GM10847 (cell line): ENCODE data around the gene GLMP.

Experiments used
- POLR2A ChIP-seq: IDR thresholded peaks from 2 replicates; pipeline ENCODE4 v1.6.1; 2011; ENCODE audit not compliant: insufficient read length; ENCODE audit errors: extremely low read depth

Gene GLMP, protein sequence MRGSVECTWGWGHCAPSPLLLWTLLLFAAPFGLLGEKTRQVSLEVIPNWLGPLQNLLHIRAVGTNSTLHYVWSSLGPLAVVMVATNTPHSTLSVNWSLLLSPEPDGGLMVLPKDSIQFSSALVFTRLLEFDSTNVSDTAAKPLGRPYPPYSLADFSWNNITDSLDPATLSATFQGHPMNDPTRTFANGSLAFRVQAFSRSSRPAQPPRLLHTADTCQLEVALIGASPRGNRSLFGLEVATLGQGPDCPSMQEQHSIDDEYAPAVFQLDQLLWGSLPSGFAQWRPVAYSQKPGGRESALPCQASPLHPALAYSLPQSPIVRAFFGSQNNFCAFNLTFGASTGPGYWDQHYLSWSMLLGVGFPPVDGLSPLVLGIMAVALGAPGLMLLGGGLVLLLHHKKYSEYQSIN

DNA sequence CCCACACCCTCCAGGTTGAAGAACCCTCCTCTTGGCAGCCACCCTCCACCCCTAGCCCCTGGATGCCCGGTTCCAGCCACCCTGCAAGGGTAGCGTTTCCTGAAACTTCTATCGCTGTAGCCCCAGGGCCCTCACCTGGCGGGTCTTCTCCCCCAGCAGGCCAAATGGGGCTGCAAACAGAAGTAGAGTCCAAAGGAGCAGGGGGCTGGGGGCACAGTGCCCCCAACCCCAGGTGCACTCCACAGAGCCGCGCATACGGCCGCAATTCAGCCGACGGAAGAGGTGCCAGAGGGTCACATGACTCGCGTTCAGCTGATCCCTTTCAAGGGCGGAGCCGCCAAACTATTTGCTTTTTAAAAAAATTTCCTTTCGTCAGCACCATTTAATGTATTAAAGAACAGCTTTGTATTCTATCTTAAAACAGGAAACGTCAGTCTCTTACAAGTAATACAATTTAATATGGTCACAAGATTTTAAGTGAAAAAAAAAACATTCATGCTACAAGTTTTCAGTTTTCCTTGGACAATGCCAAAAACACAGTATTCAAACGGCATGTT is at the start of gene GLMP:
Gene GLMP (minus strand): TSS at position 289 of the 557 bp plus-strand sequence. CDS start 34 bp downstream, at position 255.
- peak; percentile 39 for TF ChIP-seq POLR2A

DNA sequence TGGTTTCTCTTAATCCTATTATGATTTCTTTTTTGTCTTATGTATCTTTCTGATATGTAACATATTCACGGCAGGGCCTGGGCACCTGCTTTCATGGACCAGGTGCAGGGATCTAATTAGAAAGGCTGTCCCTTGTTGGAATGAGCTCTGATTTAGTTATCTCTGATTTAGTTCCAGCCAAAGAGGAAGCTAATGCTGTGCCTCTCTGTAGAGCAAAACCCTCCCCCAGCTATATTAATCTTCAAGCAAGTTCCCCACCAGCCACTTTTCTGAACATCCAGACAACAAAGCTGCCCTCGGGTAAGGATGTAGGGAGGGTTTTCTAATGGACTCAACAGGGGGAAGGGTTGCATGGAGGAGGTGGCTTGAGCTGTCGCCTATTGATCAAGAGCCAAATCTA is 48.9 kb upstream of the GLMP start:
- TF ChIP-seq POLR2A = no peak

DNA sequence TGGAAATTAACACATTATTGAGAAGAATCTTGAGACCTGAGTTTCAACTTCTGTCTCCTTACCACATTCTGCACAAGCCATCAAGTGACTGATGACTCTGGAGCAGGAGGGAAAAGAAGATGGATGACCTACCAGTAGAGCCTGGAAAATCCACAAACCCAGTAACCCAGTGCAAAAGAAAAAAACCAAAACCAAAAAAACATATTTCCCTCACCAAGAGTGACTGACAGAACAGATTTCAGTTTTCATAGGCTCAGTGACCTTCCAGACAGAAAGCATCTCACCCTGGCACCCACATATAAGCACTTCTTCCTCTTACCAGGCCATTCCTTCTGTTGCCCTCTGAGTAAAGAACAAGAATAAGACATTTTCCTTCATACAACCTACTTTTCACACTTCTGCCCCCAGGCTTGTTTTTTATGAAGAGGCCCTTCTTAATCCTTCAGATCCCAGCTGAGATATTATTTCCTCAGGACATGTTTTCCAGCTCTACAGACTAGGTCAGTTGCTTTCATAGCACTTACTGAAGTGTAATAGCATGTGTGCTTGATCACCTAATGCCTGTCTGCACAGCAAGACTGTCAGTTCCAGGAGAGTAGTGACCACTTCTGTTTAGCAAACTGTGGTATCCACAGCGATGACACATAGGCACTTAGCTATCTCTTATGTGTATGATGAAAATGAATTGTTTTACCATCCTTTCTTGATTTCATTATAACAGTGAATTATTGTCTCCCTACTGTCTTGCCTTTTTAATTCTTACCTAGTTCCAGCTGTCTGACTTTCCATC is 46.9 kb upstream of the GLMP start:
- TF ChIP-seq POLR2A = no peak

DNA sequence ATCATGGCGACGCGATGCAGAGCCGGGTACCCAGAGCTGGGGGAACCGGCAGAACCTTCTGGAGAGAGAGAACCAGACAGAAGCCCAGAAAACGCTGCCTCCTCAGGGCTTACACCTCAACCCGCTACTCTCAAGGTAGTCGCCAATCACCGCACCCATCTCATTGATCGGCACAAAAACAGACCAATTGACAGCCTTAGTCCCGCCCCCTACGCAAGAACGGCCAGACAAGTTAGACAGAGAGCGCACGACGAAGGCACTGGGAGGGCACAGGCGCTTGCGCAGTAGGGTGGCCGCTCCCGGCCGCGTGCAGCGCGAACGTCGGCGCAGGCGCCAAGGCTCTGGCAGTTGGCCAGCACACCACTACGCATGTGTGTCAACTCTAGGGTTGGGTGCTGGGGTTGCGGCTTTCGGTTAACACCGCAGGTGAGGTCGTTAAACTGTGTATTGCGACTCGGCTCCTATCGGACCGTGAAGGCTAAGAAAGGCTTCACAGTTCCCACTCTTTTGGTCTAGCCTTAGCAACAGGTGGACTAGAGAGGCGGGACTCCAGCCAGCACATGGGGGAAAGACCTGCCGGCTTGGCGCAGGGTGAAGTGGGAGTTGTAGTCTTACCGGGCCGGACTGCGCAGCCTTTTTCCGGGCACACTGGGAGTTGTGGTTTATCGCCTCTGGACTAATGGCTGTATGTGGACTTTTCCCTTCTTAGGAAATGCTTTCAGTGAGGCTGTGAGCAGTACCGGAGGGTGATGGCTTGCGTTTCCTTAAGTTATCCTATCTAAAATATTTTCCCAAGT is 42.9 kb upstream of the GLMP start, which contains the start of the genes CCT3 and TSACC:
Gene CCT3 (minus strand): TSS at position 113 of the 797 bp plus-strand sequence. CDS start 108 bp downstream, at position 5.
Gene TSACC (plus strand): TSS at position 347 of the 797 bp plus-strand sequence. CDS start 1,232 bp downstream, outside the sequence.
- peak; percentile 76 for TF ChIP-seq POLR2A

DNA sequence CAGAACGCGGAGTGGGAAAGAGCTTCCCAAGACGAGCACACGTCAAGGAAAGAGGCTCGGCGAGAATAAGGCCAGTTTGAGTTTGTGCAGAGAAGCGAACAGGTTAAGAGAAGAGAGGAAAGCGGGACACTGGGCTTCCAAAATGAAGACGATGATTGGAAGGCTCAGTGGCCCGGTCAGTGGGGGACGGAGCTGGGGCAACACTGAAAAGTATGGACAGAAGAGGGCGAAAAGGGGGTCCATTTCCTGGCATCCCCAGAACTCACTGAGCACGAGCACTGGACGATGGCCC is 42.4 kb upstream of the GLMP start:
- no peak for TF ChIP-seq POLR2A

DNA sequence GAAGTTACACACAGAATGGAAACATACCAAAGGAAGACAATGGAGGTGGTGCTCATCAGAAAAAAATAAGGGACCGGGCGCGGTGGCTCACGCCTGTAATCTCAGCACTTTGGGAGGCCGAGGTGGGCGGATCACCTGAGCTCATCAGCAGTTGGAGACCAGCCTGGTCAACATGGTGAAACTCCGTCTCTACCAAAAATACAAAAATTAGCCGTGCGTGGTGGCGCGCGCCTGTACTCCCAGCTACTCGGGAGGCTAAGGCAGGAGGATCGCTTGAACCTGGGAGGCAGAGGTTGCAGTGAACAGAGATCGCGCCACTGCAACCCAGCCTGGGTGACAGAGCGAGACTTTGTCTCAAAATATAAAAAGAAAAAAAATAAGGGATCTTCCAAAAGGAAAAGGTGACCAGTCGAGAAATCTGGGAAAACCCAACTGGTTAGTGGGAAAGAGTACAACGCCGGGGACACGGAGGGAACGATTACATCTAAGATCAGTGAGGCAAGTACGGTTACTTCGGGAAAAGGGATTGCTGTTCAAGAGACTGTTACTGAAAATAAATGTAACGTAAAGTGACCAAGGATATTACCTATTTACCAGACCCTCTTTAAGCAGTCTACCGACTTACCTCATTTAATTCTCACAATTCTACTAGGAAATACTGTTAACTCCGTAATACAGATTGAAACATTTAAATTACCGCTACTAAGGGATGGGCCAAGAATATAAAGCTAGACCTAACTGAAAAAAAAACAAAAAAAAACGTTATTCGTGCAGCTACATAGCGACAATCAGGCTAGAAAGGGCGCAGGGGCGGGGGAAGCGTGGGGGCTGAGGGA is 41.8 kb upstream of the GLMP start:
- no peak for TF ChIP-seq POLR2A

DNA sequence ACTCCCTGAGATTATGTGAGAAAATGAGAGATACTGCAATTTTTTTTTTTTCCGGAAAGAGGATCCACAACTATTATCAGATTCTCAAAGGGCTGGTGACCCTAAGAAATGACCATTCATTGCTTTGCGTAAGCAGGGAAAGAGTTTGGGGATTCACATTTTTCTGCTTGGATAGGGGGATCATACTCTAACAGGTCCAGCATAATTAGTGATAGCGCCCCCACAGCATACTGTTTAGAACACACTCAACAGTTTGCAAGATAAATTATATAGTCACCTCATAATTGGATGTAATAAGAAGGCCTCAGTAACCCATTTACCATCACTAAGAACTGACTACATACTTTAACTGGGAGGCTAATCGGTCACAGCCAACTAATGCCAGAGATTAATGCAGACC is 40.8 kb upstream of the GLMP start:
- TF ChIP-seq POLR2A = no peak

DNA sequence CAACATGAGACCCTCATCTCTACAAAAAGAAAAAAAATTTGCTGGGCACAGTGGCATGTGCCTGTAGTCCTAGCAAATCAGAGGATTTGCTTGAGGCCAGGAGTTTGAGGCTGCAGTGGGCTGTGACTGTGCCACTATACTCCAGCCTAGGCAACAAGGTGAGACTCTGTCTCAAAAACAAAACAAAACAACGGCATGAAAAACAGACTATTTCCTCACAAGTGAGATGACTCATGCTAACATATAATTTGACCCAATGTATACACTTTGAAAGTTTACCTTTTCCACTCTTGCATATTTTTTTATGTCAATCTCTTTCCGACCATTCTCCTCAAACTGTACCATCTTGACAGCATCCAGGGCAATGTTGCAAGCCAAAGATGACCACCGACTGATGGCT is 25.1 kb upstream of the GLMP start:
- no peak for TF ChIP-seq POLR2A

DNA sequence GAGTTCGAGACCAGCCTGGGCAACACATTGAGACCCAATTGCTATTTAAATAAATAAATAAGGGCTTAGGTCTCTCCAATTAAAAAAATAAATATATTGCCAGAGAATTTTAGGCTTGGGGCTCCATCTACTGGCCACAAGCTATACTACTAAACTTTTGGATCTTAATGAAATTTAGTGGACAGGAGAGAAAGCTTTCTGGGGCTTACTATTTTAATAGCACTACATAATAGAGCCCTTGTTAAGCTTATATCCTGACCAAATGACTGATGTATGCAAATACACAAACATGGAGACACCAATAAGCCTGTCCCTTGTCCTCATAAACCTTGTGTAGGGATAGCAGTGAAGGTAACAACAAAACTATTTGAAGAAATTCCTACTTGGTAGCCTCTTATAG is 24.2 kb upstream of the GLMP start:
- no peak for TF ChIP-seq POLR2A

DNA sequence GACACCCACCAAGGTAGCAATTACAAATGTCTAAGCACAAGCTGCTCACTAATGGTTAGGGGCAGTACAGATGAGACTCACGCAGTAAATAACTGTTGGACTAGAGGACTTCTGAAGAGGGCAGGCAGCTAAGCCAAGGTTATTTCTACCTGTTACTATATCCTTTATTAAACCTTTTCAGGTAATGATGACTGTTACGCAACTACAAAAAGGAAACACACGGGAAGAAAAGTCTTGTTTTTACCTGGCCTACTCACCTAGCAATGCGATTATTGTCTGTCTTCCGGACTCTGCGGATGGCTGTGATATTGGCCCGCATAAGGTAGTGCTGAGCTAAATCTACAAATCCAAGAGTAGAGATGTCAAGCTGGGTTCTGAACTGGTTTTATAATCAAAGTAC is 21.4 kb upstream of the GLMP start:
- TF ChIP-seq POLR2A = no peak

DNA sequence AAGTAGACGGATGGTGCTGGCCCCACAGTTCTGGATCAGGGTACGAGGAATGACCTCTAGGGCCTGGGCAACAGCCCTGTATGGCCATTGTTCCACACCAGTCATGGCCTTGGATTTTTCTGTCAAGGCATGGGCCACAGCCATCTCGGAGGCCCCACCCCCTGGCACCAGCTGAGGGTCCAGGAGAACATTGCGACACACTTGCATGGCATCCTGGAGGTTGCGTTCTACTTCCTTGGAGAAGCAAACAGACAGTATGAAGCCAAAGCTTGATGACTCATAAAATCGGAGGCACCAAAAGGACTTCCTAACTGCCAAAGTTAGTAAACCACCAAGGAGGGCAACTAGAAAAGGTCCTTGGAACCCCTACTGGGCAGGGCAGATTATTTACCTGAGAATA is 15.5 kb upstream of the GLMP start:
- no peak for TF ChIP-seq POLR2A

DNA sequence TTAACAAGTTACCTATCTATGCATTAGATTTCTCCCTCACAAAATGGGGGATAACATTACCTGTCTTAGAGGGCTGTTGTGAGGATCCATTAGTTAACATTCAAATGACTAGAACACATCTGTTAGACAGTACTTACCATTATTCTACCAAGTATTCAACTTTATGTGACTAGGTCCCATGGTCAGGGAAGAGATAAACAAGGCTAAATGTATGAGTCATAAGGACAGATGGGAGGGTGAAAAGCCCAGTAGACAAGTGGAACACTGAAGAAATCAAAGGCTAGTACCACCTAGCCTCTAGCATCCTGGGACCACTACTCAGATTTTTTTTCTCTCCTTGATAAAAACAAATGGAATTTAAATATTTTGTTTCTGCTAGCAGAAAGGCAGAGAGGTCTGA is 12.6 kb upstream of the GLMP start:
- no peak for TF ChIP-seq POLR2A

DNA sequence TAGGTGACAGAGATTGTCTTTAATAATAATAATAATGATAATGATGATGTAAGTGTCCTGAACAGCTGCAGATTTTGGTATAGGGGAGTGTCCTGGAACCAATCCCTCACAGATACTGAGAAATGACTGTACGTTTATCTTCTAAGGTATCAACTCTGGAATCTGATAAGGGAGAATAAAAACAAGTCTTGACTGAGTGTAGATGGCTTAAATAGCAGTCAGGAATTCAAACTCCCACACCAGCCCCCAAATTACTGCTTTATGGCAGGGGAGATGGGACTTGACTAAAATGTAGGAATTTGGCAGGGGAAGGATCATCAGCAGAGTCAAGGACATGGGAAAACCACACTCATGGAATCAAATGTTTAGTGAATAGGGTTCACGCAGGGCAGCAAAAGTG is 9.7 kb upstream of the GLMP start:
- no peak for TF ChIP-seq POLR2A

DNA sequence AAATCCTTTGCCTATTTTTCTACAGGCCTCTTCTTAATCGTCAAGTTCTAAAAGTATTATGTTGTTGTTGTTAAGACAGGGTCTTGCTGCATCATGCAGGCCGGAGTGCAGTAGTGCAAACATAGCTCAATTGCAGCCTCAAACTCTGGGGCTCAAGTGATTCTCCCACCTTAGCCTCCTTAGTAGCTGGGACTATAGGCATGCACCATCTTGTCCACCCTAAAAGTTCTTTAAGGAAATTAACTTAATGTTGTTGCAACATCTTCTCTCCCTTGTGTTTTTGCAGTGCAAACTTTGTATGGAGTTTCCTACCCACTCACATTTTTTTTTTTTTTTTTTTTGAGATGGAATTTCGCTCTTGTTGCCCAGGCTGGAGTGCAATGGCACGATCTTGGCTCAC is 7.8 kb upstream of the GLMP start:
- no peak for TF ChIP-seq POLR2A

DNA sequence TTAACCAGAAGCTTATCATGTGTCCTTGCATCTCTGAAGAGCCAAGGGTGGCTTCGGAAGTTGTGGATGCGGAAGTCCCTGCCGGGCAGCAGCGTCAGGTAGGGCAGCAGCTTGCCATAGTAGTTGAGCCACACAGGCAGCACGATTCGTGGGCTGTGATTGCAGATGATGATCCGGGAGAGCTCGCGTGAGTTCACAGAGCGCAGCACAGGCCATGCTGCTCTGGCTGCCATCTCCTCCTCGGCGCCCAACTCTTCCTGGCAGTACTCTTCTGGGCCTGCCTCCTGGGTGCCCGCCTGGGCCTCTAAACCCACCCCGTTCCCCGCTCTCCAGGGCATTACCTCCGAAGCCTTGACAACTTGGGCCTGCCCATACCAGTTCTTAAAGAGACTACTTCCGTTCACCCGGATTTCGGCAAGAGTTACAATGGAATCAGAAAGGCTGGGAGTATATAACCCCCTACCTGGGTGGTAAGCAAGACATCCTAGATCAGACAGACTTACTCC is 3.4 kb upstream of the GLMP start, which contains the start of gene VHLL:
Gene VHLL (minus strand): TSS at position 456 of the 506 bp plus-strand sequence. CDS start 118 bp downstream, at position 338.
- TF ChIP-seq POLR2A = no peak

DNA sequence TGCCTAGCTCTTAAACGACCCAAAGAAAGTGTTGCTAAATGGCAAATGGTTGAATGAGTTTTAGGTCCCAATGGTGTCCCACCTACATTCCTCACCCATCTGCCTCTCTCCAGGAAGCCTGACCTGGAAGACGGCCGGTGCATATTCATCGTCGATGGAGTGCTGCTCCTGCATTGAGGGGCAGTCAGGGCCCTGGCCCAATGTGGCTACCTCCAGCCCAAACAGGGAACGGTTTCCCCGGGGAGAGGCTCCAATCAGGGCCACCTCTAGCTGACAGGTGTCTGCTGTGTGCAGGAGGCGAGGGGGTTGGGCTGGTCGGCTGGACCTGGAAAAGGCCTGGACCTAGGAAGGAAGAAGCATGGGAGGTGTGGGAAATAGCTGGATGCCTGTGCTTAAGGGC is 1.6 kb downstream of the GLMP start:
- TF ChIP-seq POLR2A = no peak
